Central memory CD8-positive, alpha-beta T cell (primary cell): ENCODE results near the gene SNORC.
A peak's percentile ranks its signal among the peaks of the same experiment; 100 is the strongest.

Experiments
- ATAC-seq: fragments of 150-1000 bp; cut with Tn5 transposase; replicated peaks from 2 replicates; pipeline ENCODE4 v1.10.0; 2022; ENCODE audit warnings: mild to moderate bottlenecking, moderate FRiP score, moderate number of reproducible peaks; ENCODE audit not compliant: poor library complexity, severe bottlenecking; ENCODE audit errors: extremely low read depth
- DNase-seq, 2 donors: peaks; one replicate each; pipeline ENCODE4 v3.0.0; 2021; ENCODE audit warnings: low spot score in 2 of 2
- H3K27ac Mint-ChIP-seq: one replicate; pipeline ENCODE4 v1.8.0; 2022; ENCODE audit warnings: low read depth, mild to moderate bottlenecking, moderate library complexity, mixed read lengths
- H3K27me3 Mint-ChIP-seq: one replicate; pipeline ENCODE4 v1.8.0; 2022; ENCODE audit warnings: mixed read lengths
- H3K36me3 Mint-ChIP-seq: one replicate; pipeline ENCODE4 v1.8.0; 2022; ENCODE audit warnings: mild to moderate bottlenecking, moderate library complexity, mixed read lengths; ENCODE audit not compliant: insufficient read depth
- H3K4me1 Mint-ChIP-seq: one replicate; pipeline ENCODE4 v1.8.0; 2022; ENCODE audit warnings: mixed read lengths
- H3K4me3 Mint-ChIP-seq: one replicate; pipeline ENCODE4 v1.8.0; 2022; ENCODE audit warnings: mild to moderate bottlenecking, moderate library complexity, mixed read lengths
- H3K9me3 Mint-ChIP-seq: one replicate; pipeline ENCODE4 v1.8.0; 2022; ENCODE audit warnings: mixed read lengths

SNORC gene

DNA sequence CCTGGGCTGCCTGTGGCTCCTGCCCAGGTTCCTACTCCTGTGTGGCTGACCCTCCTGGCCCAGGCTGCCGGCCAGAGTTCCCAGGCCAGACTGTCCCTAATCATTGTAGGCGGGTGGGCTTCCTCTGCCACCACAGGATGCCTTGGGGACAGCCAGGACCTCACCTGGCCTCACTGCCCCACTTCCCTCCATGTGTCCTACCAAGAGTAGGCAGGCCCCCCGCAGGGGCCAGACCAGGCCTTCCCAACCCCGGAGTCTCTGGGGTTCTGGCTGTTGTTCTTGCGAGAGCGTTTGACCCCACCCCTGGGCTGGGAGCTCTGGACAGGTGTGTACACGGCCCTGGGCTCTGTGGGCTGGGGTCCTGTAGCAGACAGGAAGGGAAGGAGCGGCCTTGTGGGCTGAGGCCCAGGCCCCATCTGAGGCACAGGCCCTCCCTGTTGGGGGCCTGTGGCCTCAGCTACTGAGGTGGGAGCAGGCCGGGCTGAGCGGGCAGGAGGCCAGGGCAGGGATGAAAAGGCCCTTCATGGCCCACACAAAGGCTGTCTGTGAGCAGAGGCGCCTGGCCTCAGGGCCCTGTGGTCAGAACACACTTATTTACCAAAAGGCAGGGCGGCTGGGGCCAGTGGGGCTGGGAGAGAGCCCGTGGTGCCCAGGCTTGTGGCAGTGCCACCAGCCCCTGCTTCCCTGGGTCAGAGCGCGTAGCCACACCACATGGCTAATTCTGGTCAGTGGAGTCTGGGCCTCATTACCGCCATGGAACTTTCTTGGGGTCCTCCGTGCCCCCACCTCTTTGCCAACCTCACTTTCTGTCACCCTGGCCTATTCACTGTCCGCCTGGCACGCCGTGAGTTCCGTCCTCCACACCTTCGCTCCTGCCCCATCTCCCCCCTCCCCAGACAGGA, 2.0 kb downstream of the SNORC start:
- peaks cover 14% of the 10 kb centered on the region for H3K4me1 Mint-ChIP-seq
- no peak overlapping the region for H3K4me3 Mint-ChIP-seq
- no peak overlapping the region for H3K27ac Mint-ChIP-seq
- DNase-seq (no peak), ATAC-seq (no peak)
- no peaks in the 10 kb centered on the region for H3K9me3 Mint-ChIP-seq
- peaks cover 18% of the 10 kb centered on the region for H3K27me3 Mint-ChIP-seq
- no peaks in the 10 kb centered on the region for H3K36me3 Mint-ChIP-seq

DNA sequence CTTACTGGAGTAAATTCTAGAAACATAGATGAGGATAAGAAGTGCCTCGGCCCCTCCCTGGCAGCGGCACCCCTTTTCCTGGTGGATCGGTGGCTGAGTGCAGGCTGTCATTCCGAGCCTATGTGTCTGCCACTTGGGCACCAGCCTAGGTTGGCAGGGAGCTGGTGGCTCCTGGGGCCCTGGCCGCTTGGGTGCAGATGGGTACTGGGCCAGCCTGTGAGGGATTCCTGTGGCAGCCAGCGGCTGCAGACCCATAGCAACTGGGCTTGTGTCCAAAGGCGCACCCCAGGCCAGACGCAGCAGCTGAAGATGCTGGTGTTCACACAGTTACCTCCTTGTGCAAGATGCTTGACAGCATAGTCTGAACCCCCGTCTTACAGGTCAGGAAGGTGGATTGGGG, 2.8 kb downstream of the SNORC start:
- Mint-ChIP-seq H3K4me3 (no peak overlapping the region), H3K27ac (peak overlapping the region; percentile 16), H3K36me3 (no peaks in the 10 kb centered on the region), H3K27me3 (peaks cover 24% of the 10 kb centered on the region), H3K9me3 (no peaks in the 10 kb centered on the region), H3K4me1 (peaks cover 14% of the 10 kb centered on the region)
- ATAC-seq (no peak), DNase-seq (no peak)

DNA sequence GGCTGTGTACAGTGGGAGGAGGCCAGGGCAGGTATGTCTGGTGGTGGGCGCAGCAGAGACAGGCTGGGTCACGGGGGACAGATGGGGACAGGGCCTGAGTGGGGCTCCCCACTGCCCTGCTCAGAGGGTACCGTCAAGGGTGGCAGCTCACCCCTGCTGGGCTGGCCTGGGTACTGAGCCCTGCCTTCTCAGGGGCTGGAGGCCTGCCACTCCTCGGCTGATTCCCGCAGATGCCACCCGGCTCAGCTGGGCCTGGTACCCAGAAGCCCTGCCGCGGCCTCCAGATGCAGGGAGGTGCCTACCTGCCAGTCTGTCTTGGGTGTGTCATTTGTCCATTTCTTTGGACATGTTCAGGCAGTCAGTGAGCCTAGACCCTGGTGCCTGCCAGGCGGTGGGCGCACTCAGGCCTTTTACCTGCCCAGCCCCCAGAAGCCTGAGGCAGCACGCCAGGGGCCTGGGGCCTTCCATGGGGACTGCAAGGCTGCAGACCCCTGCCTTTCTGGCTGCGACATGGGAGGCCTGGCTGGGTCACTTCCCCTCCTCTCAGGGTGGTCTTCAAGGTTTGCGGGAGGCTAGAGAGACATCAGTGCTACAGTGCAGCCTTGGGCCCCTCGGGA, 3.3 kb downstream of the SNORC start:
- ATAC-seq = no peak
- peaks cover 1% of the 10 kb centered on the region for H3K36me3 Mint-ChIP-seq
- peaks cover 14% of the 10 kb centered on the region for H3K4me1 Mint-ChIP-seq
- H3K4me3 Mint-ChIP-seq = no peak overlapping the region
- H3K27ac Mint-ChIP-seq = no peak overlapping the region
- peaks cover 29% of the 10 kb centered on the region for H3K27me3 Mint-ChIP-seq
- DNase-seq = no peak
- no peaks in the 10 kb centered on the region for H3K9me3 Mint-ChIP-seq

DNA sequence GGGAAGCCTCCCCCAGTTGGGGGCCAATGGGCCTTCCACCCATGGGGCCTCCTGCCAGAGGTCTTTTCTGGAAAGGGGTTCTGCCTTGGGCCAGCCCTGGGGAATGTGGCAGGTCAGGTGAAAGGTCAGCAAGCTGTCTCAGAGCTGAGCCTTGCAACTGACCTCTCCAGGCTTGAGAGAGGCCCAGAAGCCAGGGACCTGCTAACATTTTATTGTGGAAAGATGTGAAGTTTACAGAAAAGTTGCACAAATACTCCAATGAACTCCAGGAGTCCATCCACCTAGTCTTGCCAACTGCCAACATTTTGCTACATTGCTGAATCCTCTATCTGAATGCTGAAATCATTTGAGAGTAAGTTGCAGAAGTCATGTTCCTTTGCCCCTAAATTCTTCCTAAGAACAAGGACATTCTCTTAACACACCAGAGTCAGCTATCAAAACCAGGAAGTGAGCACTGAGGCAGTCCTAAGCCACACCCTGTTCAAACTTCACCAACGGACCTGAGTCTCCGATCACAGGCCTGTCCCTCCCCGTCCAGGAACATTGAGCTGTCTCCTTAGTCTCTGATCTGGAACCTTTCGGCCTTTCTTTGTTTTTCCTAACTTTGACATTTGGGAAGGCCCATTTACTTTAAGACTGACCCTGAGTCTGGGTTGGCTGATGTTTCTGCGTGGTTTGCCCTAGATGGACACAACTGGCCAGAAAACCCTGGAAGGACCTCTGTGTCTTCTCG, 4.0 kb downstream of the SNORC start:
- DNase-seq (no peak), ATAC-seq (no peak)
- Mint-ChIP-seq H3K4me1 (peaks cover 13% of the 10 kb centered on the region), H3K27me3 (peaks cover 29% of the 10 kb centered on the region), H3K27ac (no peak overlapping the region), H3K36me3 (peaks cover 1% of the 10 kb centered on the region), H3K9me3 (no peaks in the 10 kb centered on the region), H3K4me3 (no peak overlapping the region)

DNA sequence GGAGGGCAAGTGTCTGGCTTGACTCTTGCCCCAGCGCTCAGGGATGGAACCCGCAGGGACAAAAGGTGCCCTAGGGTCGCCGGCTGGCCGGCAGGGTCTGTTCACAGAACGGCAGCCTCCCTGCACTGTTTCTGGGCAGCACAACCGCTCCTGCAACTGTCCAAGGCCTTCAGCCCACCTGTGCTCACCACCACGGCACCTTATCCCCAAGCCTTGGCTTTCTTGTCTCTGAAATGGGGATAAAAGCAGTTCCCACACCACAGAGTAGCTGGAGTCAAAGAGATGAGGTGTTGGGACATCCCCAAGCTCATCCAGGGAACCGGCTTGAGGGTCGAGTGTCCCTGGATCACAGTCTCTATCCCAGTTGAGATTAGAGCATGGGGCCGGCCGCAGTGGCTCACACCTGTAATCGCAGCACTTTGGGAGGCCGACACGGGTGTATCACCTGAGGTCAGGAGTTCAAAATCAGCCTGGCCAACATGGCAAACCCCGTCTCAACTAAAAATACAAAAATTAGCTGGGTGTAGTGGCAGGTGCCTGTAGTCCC, 4.7 kb downstream of the SNORC start:
- Mint-ChIP-seq H3K4me3 (peak overlapping the region; percentile 67), H3K27me3 (peaks cover 29% of the 10 kb centered on the region), H3K9me3 (no peaks in the 10 kb centered on the region), H3K4me1 (peaks cover 9% of the 10 kb centered on the region), H3K27ac (no peak overlapping the region), H3K36me3 (peaks cover 1% of the 10 kb centered on the region)
- ATAC-seq = no peak
- DNase-seq = no peak

DNA sequence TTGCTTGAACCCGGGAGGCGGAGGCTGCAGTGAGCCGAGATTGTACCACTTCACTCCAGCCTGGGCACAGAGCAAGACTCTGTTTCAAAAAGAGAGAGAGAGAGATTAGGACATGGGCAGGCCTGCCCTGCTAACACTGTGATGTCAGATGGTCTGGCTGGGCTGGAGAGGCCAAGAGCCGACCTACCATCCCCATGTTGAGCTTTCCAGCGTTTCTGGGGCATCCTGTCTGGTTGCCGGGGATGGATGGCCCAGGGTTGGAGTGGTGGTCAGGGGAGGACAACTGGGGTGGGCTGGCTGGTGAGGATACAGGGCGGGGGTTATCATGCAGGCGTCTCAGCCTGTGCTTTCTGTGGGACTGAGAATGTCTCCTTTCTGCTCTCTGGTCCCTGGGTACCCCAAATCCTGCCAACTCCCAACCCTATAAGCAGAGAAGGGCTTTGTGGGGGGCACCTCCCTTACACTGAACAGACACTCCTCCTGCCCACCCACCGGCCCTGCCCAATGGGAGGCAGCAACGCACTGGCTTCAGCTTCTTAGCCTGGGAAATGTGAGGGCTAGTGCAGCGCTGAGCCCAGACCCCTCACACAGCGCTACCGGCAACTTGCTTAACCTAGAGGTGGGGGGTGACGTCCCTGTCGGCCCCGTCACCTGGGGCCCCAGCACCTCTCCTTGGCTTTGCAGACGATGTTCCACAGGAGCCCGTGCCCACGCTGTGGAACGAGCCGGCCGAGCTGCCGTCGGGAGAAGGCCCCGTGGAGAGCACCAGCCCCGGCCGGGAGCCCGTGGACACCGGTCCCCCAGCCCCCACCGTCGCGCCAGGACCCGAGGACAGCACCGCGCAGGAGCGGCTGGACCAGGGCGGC, 5.4 kb downstream of the SNORC start:
- H3K4me3 Mint-ChIP-seq = peak overlapping the region; percentile 67
- H3K27ac Mint-ChIP-seq = no peak overlapping the region
- H3K4me1 Mint-ChIP-seq = peaks cover 9% of the 10 kb centered on the region
- ATAC-seq (no peak), DNase-seq (no peak)
- H3K9me3 Mint-ChIP-seq = no peaks in the 10 kb centered on the region
- H3K27me3 Mint-ChIP-seq = peaks cover 29% of the 10 kb centered on the region
- H3K36me3 Mint-ChIP-seq = peaks cover 1% of the 10 kb centered on the region

DNA sequence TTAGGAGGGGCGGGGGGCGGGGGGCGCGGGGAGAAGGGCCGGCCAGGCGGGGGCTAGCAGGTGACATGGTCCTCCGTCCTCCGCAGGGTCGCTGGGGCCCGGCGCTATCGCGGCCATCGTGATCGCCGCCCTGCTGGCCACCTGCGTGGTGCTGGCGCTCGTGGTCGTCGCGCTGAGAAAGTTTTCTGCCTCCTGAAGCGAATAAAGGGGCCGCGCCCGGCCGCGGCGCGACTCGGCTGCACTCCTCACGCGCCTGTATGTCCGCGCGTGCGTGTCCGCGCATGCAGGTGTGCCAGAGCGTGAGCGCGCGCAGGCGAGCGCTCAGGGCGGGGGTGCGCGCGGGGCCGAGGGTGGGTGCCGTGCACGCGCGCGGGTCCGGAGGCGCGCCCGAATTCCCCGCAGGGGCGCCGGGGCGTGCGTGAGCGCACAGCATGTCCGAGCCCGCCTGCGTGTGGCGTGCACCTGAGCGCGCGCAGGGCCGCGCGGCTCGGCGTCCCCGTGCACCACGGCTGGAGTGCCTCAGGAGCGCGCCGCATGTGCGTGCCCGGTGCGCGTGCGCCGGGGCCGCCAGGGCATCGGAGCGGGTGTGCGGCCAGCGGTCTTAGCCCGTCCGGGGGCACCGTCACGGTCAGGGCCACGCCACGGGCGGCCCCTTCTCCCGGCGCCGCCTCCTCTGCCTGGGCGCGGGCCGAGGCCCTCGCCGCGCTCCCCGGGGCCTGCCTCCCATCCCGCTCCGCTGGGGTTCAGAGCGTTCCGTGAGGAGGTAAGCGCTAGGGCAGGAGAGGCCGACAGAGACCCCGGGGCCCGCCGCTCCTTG, 6.3 kb downstream of the SNORC start:
- H3K9me3 Mint-ChIP-seq = no peaks in the 10 kb centered on the region
- H3K27ac Mint-ChIP-seq = no peak overlapping the region
- H3K4me3 Mint-ChIP-seq = peak overlapping the region; percentile 67
- H3K27me3 Mint-ChIP-seq = peaks cover 29% of the 10 kb centered on the region
- peak; percentile 38 for ATAC-seq
- peaks cover 1% of the 10 kb centered on the region for H3K36me3 Mint-ChIP-seq
- DNase-seq = no peak
- H3K4me1 Mint-ChIP-seq = peaks cover 9% of the 10 kb centered on the region

DNA sequence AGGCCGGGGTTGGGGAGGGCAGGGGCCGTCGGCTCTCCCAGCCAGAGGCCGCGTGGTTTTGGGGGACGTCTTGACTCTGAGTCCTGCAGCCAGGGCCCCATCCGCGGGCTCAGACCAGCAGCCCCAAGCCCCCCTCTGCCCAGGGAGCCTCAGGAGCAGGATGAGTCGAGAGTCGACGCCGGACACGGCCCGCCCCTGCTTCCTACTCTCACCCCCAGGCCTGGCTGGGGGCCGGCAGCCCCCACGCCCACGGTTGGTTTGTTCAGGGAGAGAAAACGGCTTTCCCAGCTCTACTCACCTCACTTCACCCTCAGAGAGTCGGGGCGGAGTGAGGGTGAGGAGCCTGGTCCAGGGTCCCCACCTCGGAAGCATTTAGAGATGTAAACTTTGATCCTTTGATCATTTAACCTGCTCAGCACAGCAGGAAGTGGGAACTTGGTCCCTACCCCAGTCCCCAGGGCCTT, 6.9 kb downstream of the SNORC start:
- DNase-seq = no peak
- Mint-ChIP-seq H3K27ac (no peak overlapping the region), H3K27me3 (peaks cover 29% of the 10 kb centered on the region), H3K4me3 (peak overlapping the region; percentile 54), H3K9me3 (no peaks in the 10 kb centered on the region), H3K4me1 (peaks cover 9% of the 10 kb centered on the region), H3K36me3 (peaks cover 1% of the 10 kb centered on the region)
- no peak for ATAC-seq

DNA sequence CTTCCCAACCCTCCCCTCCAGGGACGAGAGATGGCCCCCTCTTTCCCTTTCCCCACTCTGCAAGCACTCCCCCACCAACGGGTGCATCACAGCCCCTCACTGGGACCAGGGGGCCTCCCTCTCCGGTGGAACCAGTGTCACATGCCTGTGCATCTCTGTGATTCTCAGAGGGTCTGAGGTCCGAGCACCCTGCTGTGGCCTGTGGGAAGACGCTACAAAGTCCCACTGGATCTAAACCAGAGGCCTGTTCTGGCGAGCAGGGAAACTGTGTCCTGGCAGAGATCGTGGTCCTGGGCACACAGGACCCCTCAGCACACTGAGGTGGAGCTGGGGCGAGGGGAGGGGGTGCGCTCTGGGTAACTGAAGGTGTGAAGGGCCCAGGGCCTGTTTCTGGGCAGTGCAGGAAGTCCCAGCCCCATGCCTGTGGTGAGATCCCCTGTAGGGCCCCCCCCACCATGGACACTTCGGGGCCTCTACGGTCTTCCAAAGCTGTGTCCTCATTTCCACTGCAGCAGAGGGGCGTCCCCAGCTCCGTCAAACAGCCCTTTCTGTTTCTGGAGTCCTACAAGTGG, 8.0 kb downstream of the SNORC start:
- ATAC-seq (no peak), DNase-seq (no peak)
- no peaks in the 10 kb centered on the region for H3K9me3 Mint-ChIP-seq
- peak overlapping the region; percentile 54 for H3K4me3 Mint-ChIP-seq
- H3K36me3 Mint-ChIP-seq = peaks cover 1% of the 10 kb centered on the region
- H3K27me3 Mint-ChIP-seq = peaks cover 29% of the 10 kb centered on the region
- H3K27ac Mint-ChIP-seq = no peak overlapping the region
- peaks cover 9% of the 10 kb centered on the region for H3K4me1 Mint-ChIP-seq

DNA sequence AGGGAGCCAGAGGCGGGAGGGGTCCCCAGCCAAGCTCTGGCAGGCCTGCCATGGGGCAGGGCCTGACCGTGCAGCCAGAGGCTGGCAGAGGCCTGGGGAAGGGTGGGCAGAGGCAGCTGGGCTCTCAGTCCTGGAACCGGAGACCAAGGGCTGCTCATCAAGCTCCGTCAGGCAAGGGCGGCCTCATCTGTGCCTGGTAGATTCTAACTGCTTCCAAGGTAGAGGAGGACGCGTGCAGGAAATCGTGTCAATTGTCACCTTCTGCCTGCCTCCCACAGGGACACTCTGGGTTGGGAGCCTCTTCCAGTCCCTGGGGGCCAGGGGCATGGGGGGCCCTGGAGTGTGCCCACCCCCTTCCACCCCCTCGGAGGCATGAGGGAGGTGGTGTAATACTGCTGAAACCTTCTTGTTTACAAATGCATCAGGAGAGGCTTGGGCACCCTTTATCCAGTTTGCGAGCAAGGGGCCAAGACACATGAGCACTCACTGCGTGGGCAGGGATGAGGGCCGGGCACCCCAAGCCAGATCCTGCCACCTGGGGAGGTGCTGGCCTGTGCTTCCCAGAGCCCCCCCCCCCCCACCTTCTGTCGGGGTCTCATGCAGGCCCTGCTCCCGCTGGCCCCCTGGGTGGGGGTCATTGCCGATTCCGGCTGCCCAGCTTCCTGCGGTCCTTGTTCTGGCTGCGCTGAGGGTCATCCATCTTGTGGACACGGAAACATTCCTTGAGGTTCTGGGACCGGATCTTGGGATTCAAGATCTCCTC, 9.0 kb downstream of the SNORC start:
- ATAC-seq (no peak), DNase-seq (no peak)
- Mint-ChIP-seq H3K9me3 (no peaks in the 10 kb centered on the region), H3K4me1 (peaks cover 9% of the 10 kb centered on the region), H3K4me3 (no peak overlapping the region), H3K36me3 (peaks cover 1% of the 10 kb centered on the region), H3K27ac (no peak overlapping the region), H3K27me3 (peaks cover 28% of the 10 kb centered on the region)
